Neural cell (in vitro differentiated cells): ENCODE measurements around the gene MYB. TPM values are rescaled to one million over a fixed set of nuclear protein-coding genes. Genes with fewer than 3 reads are reported as not detected.

Experiments used
- H2AFZ ChIP-seq: fragments of 200-600, 300-800 bp; sonication (generic), shearing (Covaris generic); 2 replicates; pipeline ENCODE4 v1.6.0; 2014; ENCODE audit warnings: low read depth, mild to moderate bottlenecking, antibody characterized with exemption, low read length, moderate library complexity
- H3F3A ChIP-seq: fragments of 200-600 bp; shearing (Covaris generic); 2 replicates; pipeline ENCODE4 v1.6.1; 2016; ENCODE audit warnings: mild to moderate bottlenecking, moderate library complexity, mixed read lengths, antibody characterized with exemption, low read length; ENCODE audit not compliant: insufficient read depth, poor library complexity, severe bottlenecking
- H3K27ac ChIP-seq: fragments of 200-600, 300-800 bp; sonication (generic), shearing (Covaris generic); 2 replicates; pipeline ENCODE4 v1.5.1; 2014; ENCODE audit warnings: mild to moderate bottlenecking, low read length, moderate library complexity
- H3K27me3 ChIP-seq: fragments of 300-800, 200-600 bp; sonication (generic), shearing (Covaris generic); 2 replicates; pipeline ENCODE4 v1.6.0; 2014; ENCODE audit warnings: mild to moderate bottlenecking, low read depth, low read length, moderate library complexity; ENCODE audit not compliant: insufficient read depth
- H3K36me3 ChIP-seq: fragments of 300-800, 200-600 bp; sonication (generic), shearing (Covaris generic); 2 replicates; pipeline ENCODE4 v1.5.1; 2014; ENCODE audit warnings: mild to moderate bottlenecking, antibody characterized with exemption, low read length, moderate library complexity; ENCODE audit not compliant: insufficient read depth
- H3K4me2 ChIP-seq: fragments of 300-800, 200-600 bp; sonication (generic), shearing (Covaris generic); 2 replicates; pipeline ENCODE4 v1.6.0; 2014; ENCODE audit warnings: mild to moderate bottlenecking, low read length
- H3K4me3 ChIP-seq: fragments of 300-800, 200-600 bp; sonication (generic), shearing (Covaris generic); 2 replicates; pipeline ENCODE4 v1.5.1; 2014; ENCODE audit warnings: mild to moderate bottlenecking, low read length, moderate library complexity
- H3K79me2 ChIP-seq: fragments of 200-600 bp; shearing (Covaris generic); replicated peaks from 2 replicates; pipeline ENCODE4 v1.6.0; 2014; ENCODE audit warnings: mild to moderate bottlenecking, low read length, moderate library complexity; ENCODE audit not compliant: insufficient read depth
- H3K9ac ChIP-seq: fragments of 300-800, 200-600 bp; sonication (generic), shearing (Covaris generic); 2 replicates; pipeline ENCODE4 v1.6.1; 2016; ENCODE audit warnings: mild to moderate bottlenecking, low read length, mixed read lengths
- H3K9me2 ChIP-seq: fragments of 200-600 bp; shearing (Covaris generic); 2 replicates; pipeline ENCODE4 v1.6.1; 2016; ENCODE audit warnings: mild to moderate bottlenecking, low read length, mixed read lengths; ENCODE audit not compliant: insufficient read depth
- H3K9me3 ChIP-seq: fragments of 200-600, 300-800 bp; sonication (generic), shearing (Covaris generic); 2 replicates; pipeline ENCODE4 v1.6.1; 2016; ENCODE audit warnings: mild to moderate bottlenecking, mixed run types, low read length, moderate library complexity, mixed read lengths
- H4K20me1 ChIP-seq: fragments of 200-600 bp; shearing (Covaris generic); 2 replicates; pipeline ENCODE4 v1.6.1; 2016; ENCODE audit warnings: mild to moderate bottlenecking, mixed run types; ENCODE audit not compliant: insufficient read depth
- CTCF ChIP-seq: fragments of 450-650 bp; IDR thresholded peaks from 2 replicates; pipeline ENCODE4 v1.5.1; 2014; ENCODE audit warnings: antibody characterized with exemption, mild to moderate bottlenecking, moderate library complexity; ENCODE audit not compliant: poor library complexity, severe bottlenecking
- EP300 ChIP-seq: fragments of 450-650 bp; conservative IDR thresholded peaks from 2 replicates; pipeline ENCODE4 v1.6.1; 2014; ENCODE audit warnings: antibody characterized with exemption, mild to moderate bottlenecking, moderate library complexity; ENCODE audit not compliant: poor library complexity, severe bottlenecking
- EZH2 ChIP-seq: fragments of 200-600, 300-800 bp; shearing (Covaris generic), sonication (generic); IDR thresholded peaks from 2 replicates; pipeline ENCODE4 v1.6.1; 2014; ENCODE audit warnings: antibody characterized with exemption, low read length, borderline replicate concordance, mild to moderate bottlenecking; ENCODE audit not compliant: insufficient read depth, poor library complexity, severe bottlenecking
- MXI1 ChIP-seq: fragments of 450-650 bp; conservative IDR thresholded peaks from 2 replicates; pipeline ENCODE4 v1.6.1; 2014; ENCODE audit warnings: antibody characterized with exemption, mild to moderate bottlenecking; ENCODE audit not compliant: poor library complexity, severe bottlenecking
- POLR2AphosphoS5 ChIP-seq: IDR thresholded peaks from 2 replicates; pipeline ENCODE4 v1.6.1; 2012
- RAD21 ChIP-seq: fragments of 450-650 bp; conservative IDR thresholded peaks from 2 replicates; pipeline ENCODE4 v1.6.1; 2014; ENCODE audit warnings: antibody characterized with exemption, mild to moderate bottlenecking, moderate library complexity
- REST ChIP-seq: IDR thresholded peaks from 2 replicates; pipeline ENCODE4 v1.6.1; 2012; ENCODE audit warnings: borderline replicate concordance
- SMC3 ChIP-seq: fragments of 450-650 bp; conservative IDR thresholded peaks from 2 replicates; pipeline ENCODE4 v1.6.1; 2014; ENCODE audit warnings: antibody characterized with exemption, mild to moderate bottlenecking, moderate library complexity; ENCODE audit not compliant: poor library complexity
- TAF1 ChIP-seq: IDR thresholded peaks from 2 replicates; pipeline ENCODE4 v1.6.1; 2012; ENCODE audit warnings: low read depth
- polyA plus RNA-seq: library from polyadenylated mRNA; depleted of rRNA; stranded (reverse); fragments of >200 nt; gene quantifications from 2 replicates; pipeline ENCODE4 v1.2.3, GENCODE V29; 2014

MYB gene
- polyA plus RNA-seq, 1 donor from 2014 or later: 4.0 TPM

- Histone ChIP-seq H3F3A (no peaks in the 10 kb centered on the region), H3K79me2 (no peaks in the 10 kb centered on the region), H3K4me2 (no peak overlapping the region), H3K27ac (no peak overlapping the region), H2AFZ (no peak overlapping the region), H3K4me3 (no peak overlapping the region), H3K9ac (no peak overlapping the region), H3K27me3 (no peaks in the 10 kb centered on the region), H3K36me3 (no peaks in the 10 kb centered on the region), H3K9me2 (no peaks in the 10 kb centered on the region), H4K20me1 (no peaks in the 10 kb centered on the region), H3K9me3 (no peaks in the 10 kb centered on the region)
- no peak for TF ChIP-seq EZH2
- no peak for TF ChIP-seq CTCF
- TF ChIP-seq RAD21: no peak
- no peak for TF ChIP-seq SMC3
- no peak for TF ChIP-seq REST
- TF ChIP-seq TAF1: no peak
- TF ChIP-seq EP300: no peak
- TF ChIP-seq POLR2AphosphoS5: no peak
- no peak for TF ChIP-seq MXI1
Measured at GRCh38 chr6:135224037-135224647, 43.0 kb downstream of the MYB start.

GRCh38 chr6:135225911-135226310 is 44.8 kb downstream of the MYB start:
- no peak overlapping the region for H3K27ac ChIP-seq
- no peaks in the 10 kb centered on the region for H3K79me2 ChIP-seq
- TF ChIP-seq EZH2 (no peak), EP300 (no peak), CTCF (no peak), TAF1 (no peak), POLR2AphosphoS5 (no peak), REST (no peak), RAD21 (no peak), SMC3 (no peak), MXI1 (no peak)
- H3K27me3 ChIP-seq: no peaks in the 10 kb centered on the region
- no peak overlapping the region for H3K4me2 ChIP-seq
- H4K20me1 ChIP-seq: no peaks in the 10 kb centered on the region
- no peaks in the 10 kb centered on the region for H3K9me2 ChIP-seq
- no peaks in the 10 kb centered on the region for H3K9me3 ChIP-seq
- no peaks in the 10 kb centered on the region for H3F3A ChIP-seq
- no peak overlapping the region for H3K4me3 ChIP-seq
- H2AFZ ChIP-seq: no peak overlapping the region
- no peaks in the 10 kb centered on the region for H3K36me3 ChIP-seq
- H3K9ac ChIP-seq: no peak overlapping the region
